H9 (cell line): ENCODE data around the gene SSH3. TPM values are rescaled to one million over a fixed set of nuclear protein-coding genes. Genes with fewer than 3 reads are reported as not detected.
"Not testable (repeated sequence)": the region's sequence is repeated elsewhere in the genome, so short reads cannot be mapped to it uniquely, and the experiment has no call there.

Source experiments
- DNase-seq: peaks from one replicate; pipeline ENCODE4 v3.0.0-alpha.2; 2017
- H2AFZ ChIP-seq: one replicate; pipeline ENCODE4 v1.6.1; 2013; ENCODE audit warnings: mild to moderate bottlenecking, low read length, control low read depth, moderate library complexity
- H2AK5ac ChIP-seq: 2 replicates; pipeline ENCODE4 v1.6.1; 2013; ENCODE audit warnings: low read length, control low read depth, mixed read lengths; ENCODE audit not compliant: insufficient read length
- H2BK120ac ChIP-seq: one replicate; pipeline ENCODE4 v1.6.1; 2013; ENCODE audit warnings: low read depth, mild to moderate bottlenecking, low read length, control low read depth, inconsistent platforms; ENCODE audit not compliant: poor library complexity, severe bottlenecking
- H2BK12ac ChIP-seq: 2 replicates; pipeline ENCODE4 v1.6.1; 2013; ENCODE audit warnings: low read length, control low read depth, mixed read lengths, low read depth; ENCODE audit not compliant: insufficient read length
- H2BK15ac ChIP-seq: 2 replicates; pipeline ENCODE4 v1.6.1; 2013; ENCODE audit warnings: low read depth, low read length, control low read depth
- H2BK20ac ChIP-seq: one replicate; pipeline ENCODE4 v1.6.1; 2013; ENCODE audit warnings: low read depth, mild to moderate bottlenecking, low read length, control low read depth, inconsistent platforms; ENCODE audit not compliant: poor library complexity, severe bottlenecking
- H2BK5ac ChIP-seq: 2 replicates; pipeline ENCODE4 v1.6.1; 2013; ENCODE audit warnings: low read length, control low read depth, mixed read lengths; ENCODE audit not compliant: insufficient read length
- H3K14ac ChIP-seq: 2 replicates; pipeline ENCODE4 v1.6.1; 2013; ENCODE audit warnings: low read length, control low read depth; ENCODE audit not compliant: insufficient read depth
- H3K18ac ChIP-seq: 2 replicates; pipeline ENCODE4 v1.6.1; 2013; ENCODE audit warnings: low read depth, mild to moderate bottlenecking, mixed read lengths, low read length, control low read depth; ENCODE audit not compliant: insufficient read length
- H3K23ac ChIP-seq: 2 replicates; pipeline ENCODE4 v1.6.1; 2013; ENCODE audit warnings: low read length, control low read depth, mixed read lengths, low read depth; ENCODE audit not compliant: insufficient read length
- H3K23me2 ChIP-seq: 2 replicates; pipeline ENCODE4 v1.6.1; 2013; ENCODE audit warnings: low read depth, mild to moderate bottlenecking, mixed read lengths, low read length, control low read depth; ENCODE audit not compliant: insufficient read length, poor library complexity, severe bottlenecking
- H3K27ac ChIP-seq: 2 replicates; pipeline ENCODE4 v1.5.1; 2013; ENCODE audit warnings: low read length, control low read depth, mixed read lengths, low read depth; ENCODE audit not compliant: insufficient read length
- H3K27me3 ChIP-seq: 2 replicates; pipeline ENCODE4 v1.6.1; 2013; ENCODE audit warnings: low read length, control low read depth, inconsistent platforms; ENCODE audit not compliant: insufficient read depth
- H3K4ac ChIP-seq: 2 replicates; pipeline ENCODE4 v1.6.1; 2013; ENCODE audit warnings: low read depth, mild to moderate bottlenecking, control low read depth, inconsistent platforms, low read length, moderate library complexity
- H3K4me1 ChIP-seq: 2 replicates; pipeline ENCODE4 v1.6.1; 2013; ENCODE audit warnings: low read length, control low read depth, inconsistent platforms; ENCODE audit not compliant: insufficient read depth
- H3K4me2 ChIP-seq: 2 replicates; pipeline ENCODE4 v1.6.1; 2013; ENCODE audit warnings: low read length, control low read depth, mixed read lengths; ENCODE audit not compliant: insufficient read length, insufficient read depth
- H3K56ac ChIP-seq: 2 replicates; pipeline ENCODE4 v1.6.1; 2013; ENCODE audit warnings: low read depth, mild to moderate bottlenecking, mixed read lengths, low read length, control low read depth; ENCODE audit not compliant: insufficient read length
- H3K79me1 ChIP-seq: 2 replicates; pipeline ENCODE4 v1.6.1; 2013; ENCODE audit warnings: low read depth, mild to moderate bottlenecking, moderate library complexity, low read length, control low read depth, inconsistent platforms; ENCODE audit not compliant: insufficient read depth, poor library complexity, severe bottlenecking
- H3K79me2 ChIP-seq: 2 replicates; pipeline ENCODE4 v1.6.1; 2013; ENCODE audit warnings: low read length, control low read depth, inconsistent platforms; ENCODE audit not compliant: insufficient read depth
- H3K9ac ChIP-seq: 2 replicates; pipeline ENCODE4 v1.6.1; 2013; ENCODE audit warnings: low read length, control low read depth, mixed read lengths; ENCODE audit not compliant: insufficient read length; ENCODE audit errors: extremely low read depth
- H3K9me3 ChIP-seq: one replicate; pipeline ENCODE4 v1.6.1; 2013; ENCODE audit warnings: low read depth, low read length, inconsistent platforms; ENCODE audit not compliant: control insufficient read depth
- H3T11ph ChIP-seq: one replicate; pipeline ENCODE4 v1.6.1; 2013; ENCODE audit warnings: mild to moderate bottlenecking, low read length, control low read depth, inconsistent platforms
- H4K20me1 ChIP-seq: one replicate; pipeline ENCODE4 v1.6.1; 2013; ENCODE audit not compliant: control insufficient read depth, insufficient read length, insufficient read depth
- H4K5ac ChIP-seq: 2 replicates; pipeline ENCODE4 v1.6.1; 2013; ENCODE audit warnings: low read depth, mild to moderate bottlenecking, mixed read lengths, low read length, control low read depth; ENCODE audit not compliant: insufficient read length
- H4K8ac ChIP-seq: replicated peaks from 2 replicates; pipeline ENCODE4 v1.6.1; 2013; ENCODE audit warnings: low read length, control low read depth, mixed read lengths, low read depth; ENCODE audit not compliant: insufficient read length
- H4K91ac ChIP-seq: 2 replicates; pipeline ENCODE4 v1.6.1; 2013; ENCODE audit warnings: low read depth, mild to moderate bottlenecking, moderate library complexity, mixed read lengths, low read length, control low read depth; ENCODE audit not compliant: insufficient read length
- H3K27ac Mint-ChIP-seq, 3 experiments: 2 replicates in 2 of 3; 3 replicates in 1 of 3; pipeline ENCODE4 v1.8.0; 2020 to 2021; ENCODE audit warnings: mixed read lengths in 3 of 3, mild to moderate bottlenecking in 1 of 3, moderate library complexity in 1 of 3
- H3K27me3 Mint-ChIP-seq: 2 replicates; pipeline ENCODE4 v1.8.0; 2021; ENCODE audit warnings: low read depth, mild to moderate bottlenecking, moderate library complexity, mixed read lengths
- H3K36me3 Mint-ChIP-seq, 3 experiments: 2 replicates in 2 of 3; 3 replicates in 1 of 3; pipeline ENCODE4 v1.8.0; 2020 to 2021; ENCODE audit warnings: low read depth in 3 of 3, mixed read lengths in 3 of 3; ENCODE audit not compliant: insufficient read depth in 1 of 3
- H3K4me1 Mint-ChIP-seq, 2 experiments: 2 replicates each; pipeline ENCODE4 v1.8.0; 2020; ENCODE audit warnings: mixed read lengths in 2 of 2
- H3K4me3 Mint-ChIP-seq, 2 experiments: 2 replicates in 1 of 2; 3 replicates in 1 of 2; pipeline ENCODE4 v1.8.0; 2020 to 2021; ENCODE audit warnings: mild to moderate bottlenecking in 2 of 2, mixed read lengths in 2 of 2, moderate library complexity in 1 of 2
- H3K9me3 Mint-ChIP-seq, 2 experiments: 2 replicates in 1 of 2; 3 replicates in 1 of 2; pipeline ENCODE4 v1.8.0; 2020; ENCODE audit warnings: mild to moderate bottlenecking in 2 of 2, mixed read lengths in 2 of 2, moderate library complexity in 1 of 2
- CTCF ChIP-seq: fragments of 200-600 bp; sonication (generic); conservative IDR thresholded peaks from 3 replicates; pipeline ENCODE4 v1.8.0; 2021; ENCODE audit warnings: antibody characterized with exemption, mild to moderate bottlenecking
- WGBS: extraction: QIAGEN DNeasy Blood & Tissue Kit; methylation state at CpG from one replicate; pipeline ENCODE4 v1.1.7; 2013; ENCODE audit warnings: missing lambda C conversion rate, low lambda C conversion rate, mixed read lengths; ENCODE audit not compliant: insufficient read length; ENCODE audit errors: extremely low coverage; 5-methylcytosine and 5-hydroxymethylcytosine counted together
- total RNA-seq: library from RNA; stranded (reverse); gene quantifications from 2 replicates; pipeline ENCODE4 v1.2.1, GENCODE V29; 2021

The SSH3 gene
- total RNA-seq, 1 experiment from 2014 or later, result 42.2 TPM

GRCh38 chr11:67260406-67260805, 42.9 kb upstream of the SSH3 start:
- Histone ChIP-seq H4K20me1 (no peaks in the 10 kb centered on the region), H3K27me3 (no peaks in the 10 kb centered on the region; the same call in 1 of the 2 replicates), H3T11ph (no peak overlapping the region), H3K9ac (no peak overlapping the region), H3K4me2 (no peak overlapping the region), H3K9me3 (no peaks in the 10 kb centered on the region), H3K23ac (no peak overlapping the region), H2BK15ac (no peak overlapping the region), H3K79me1 (no peaks in the 10 kb centered on the region), H3K79me2 (no peaks in the 10 kb centered on the region), H3K4ac (no peak overlapping the region), H2AK5ac (no peak overlapping the region), H4K8ac (no peak overlapping the region), H3K27ac (no peak overlapping the region), H2BK20ac (no peak overlapping the region), H3K23me2 (peaks cover 6% of the 10 kb centered on the region), H2BK5ac (no peak overlapping the region), H3K4me1 (no peaks in the 10 kb centered on the region), H3K14ac (no peak overlapping the region), H3K56ac (no peak overlapping the region), H2AFZ (no peak overlapping the region), H4K5ac (no peak overlapping the region), H2BK12ac (no peak overlapping the region), H2BK120ac (no peak overlapping the region), H4K91ac (no peak overlapping the region), H3K18ac (no peak overlapping the region)
- TF ChIP-seq CTCF, result no peak
- peak overlapping the region in 1 of 2 experiments; percentile 55; a peak in 2 of 5 replicates for H3K4me3 Mint-ChIP-seq
- no peaks in the 10 kb centered on the region for H3K9me3 Mint-ChIP-seq
- peaks cover 10 to 23% (median 18%) of the 10 kb centered on the region in 3 experiments; a peak in 6 of 7 replicates for H3K36me3 Mint-ChIP-seq
- WGBS, result no CpG with 5 or more reads among the region's 6 CpGs
- peaks cover 37% of the 10 kb centered on the region for H3K27me3 Mint-ChIP-seq
- no peak for DNase-seq
- peaks cover 15 to 16% of the 10 kb centered on the region in 2 experiments for H3K4me1 Mint-ChIP-seq
- no peak overlapping the region for H3K27ac Mint-ChIP-seq

- not testable (repeated sequence) for H3K27ac Mint-ChIP-seq, H2BK15ac ChIP-seq, H4K8ac ChIP-seq, H3K4ac ChIP-seq, H3K79me2 ChIP-seq, H2BK12ac ChIP-seq, H3K4me1 ChIP-seq, H3K27me3 ChIP-seq, H3K9ac ChIP-seq, H3K56ac ChIP-seq, H3K23ac ChIP-seq, H2BK5ac ChIP-seq, H2AK5ac ChIP-seq, H3K27ac ChIP-seq, H4K5ac ChIP-seq, H3K9me3 ChIP-seq, H3K9me3 Mint-ChIP-seq, H3K79me1 ChIP-seq, H2BK120ac ChIP-seq, H2BK20ac ChIP-seq, H3K23me2 ChIP-seq, H3T11ph ChIP-seq, H4K20me1 ChIP-seq, H4K91ac ChIP-seq
- Mint-ChIP-seq H3K4me3 (peak overlapping the region; percentile 54 to 79), H3K36me3 (peaks cover 5 to 16% (median 11%) of the 10 kb centered on the region in 3 experiments; a peak in 6 of 7 replicates), H3K27me3 (peaks cover 44% of the 10 kb centered on the region), H3K4me1 (peaks cover 18 to 20% of the 10 kb centered on the region in 2 experiments)
- H2AFZ ChIP-seq, result peak overlapping the region; percentile 98
- DNase-seq, result peak; percentile 77
- H3K4me2 ChIP-seq, result peak overlapping the region; percentile 94
- peak overlapping the region; percentile 46 for H3K18ac ChIP-seq
- WGBS, result no CpG with 5 or more reads among the region's 50 CpGs
- H3K14ac ChIP-seq, result peak overlapping the region; percentile 64; the same call in 1 of the 2 replicates
Measured at GRCh38 chr11:67260885-67261639, 42.3 kb upstream of the SSH3 start.
